Urothelium cell line (cell line): Measurements from ENCODE around the gene CES5A.
"Not testable (repeated sequence)": the region's sequence is repeated elsewhere in the genome, so short reads cannot be mapped to it uniquely, and the experiment has no call there.

Experiments
- DNase-seq: peaks from one replicate; pipeline ENCODE4 v3.0.0; 2011; ENCODE audit warnings: low spot score, mixed read lengths
- FAIRE-seq: peaks from 2 replicates; lab custom pipeline; 2011; peaks lifted over from hg19 to GRCh38; lab: Jason Lieb, UNC

Gene CES5A

GRCh38 chr16:55875273-55875672, at the start of gene CES5A:
CES5A (minus strand) TSS chr16:55875373; CDS start chr16:55875221, 152 bp downstream.
- FAIRE-seq (no peak), DNase-seq (no peak)

GRCh38 chr16:55922662-55923061, 47.5 kb upstream of the CES5A start:
- no peak for FAIRE-seq
- DNase-seq = no peak

- FAIRE-seq = no peak
- no peak for DNase-seq
Observed at GRCh38 chr16:55917373-55918160, 42.4 kb upstream of the CES5A start.

- DNase-seq (no peak), FAIRE-seq (no peak)
Observed at GRCh38 chr16:55915096-55915827, 40.1 kb upstream of the CES5A start.

GRCh38 chr16:55914383-55914782, 39.2 kb upstream of the CES5A start:
- FAIRE-seq (no peak), DNase-seq (no peak)

- no peak for DNase-seq
- no peak for FAIRE-seq
Observed at GRCh38 chr16:55913716-55914115, 38.5 kb upstream of the CES5A start.

GRCh38 chr16:55913121-55913520, 37.9 kb upstream of the CES5A start:
- FAIRE-seq, DNase-seq: not testable (repeated sequence)

- DNase-seq (no peak), FAIRE-seq (no peak)
Observed at GRCh38 chr16:55912022-55912421, 36.8 kb upstream of the CES5A start.

- FAIRE-seq = no peak
- DNase-seq = no peak
Observed at GRCh38 chr16:55911616-55912015, 36.4 kb upstream of the CES5A start.

- FAIRE-seq (no peak), DNase-seq (no peak)
Observed at GRCh38 chr16:55909876-55910275, 34.7 kb upstream of the CES5A start.

GRCh38 chr16:55908641-55909040, 33.5 kb upstream of the CES5A start:
- DNase-seq (no peak), FAIRE-seq (no peak)

GRCh38 chr16:55907661-55908060, 32.5 kb upstream of the CES5A start:
- no peak for DNase-seq

GRCh38 chr16:55906123-55906522, 30.9 kb upstream of the CES5A start:
- no peak for FAIRE-seq
- no peak for DNase-seq

More at GRCh38 chr16:55907661-55908060, 32.5 kb upstream of the CES5A start:
- no peak for FAIRE-seq

- no peak for FAIRE-seq
Observed at GRCh38 chr16:55905651-55906050, 30.5 kb upstream of the CES5A start.

GRCh38 chr16:55901566-55902217, 26.5 kb upstream of the CES5A start:
- FAIRE-seq = no peak
- no peak for DNase-seq

More at GRCh38 chr16:55905651-55906050, 30.5 kb upstream of the CES5A start:
- no peak for DNase-seq

- DNase-seq (no peak), FAIRE-seq (peak; percentile 35)
Observed at GRCh38 chr16:55900616-55901393, 25.6 kb upstream of the CES5A start.

- DNase-seq = no peak
- FAIRE-seq = no peak
Observed at GRCh38 chr16:55899857-55900256, 24.7 kb upstream of the CES5A start.

GRCh38 chr16:55898592-55898991, 23.4 kb upstream of the CES5A start:
- FAIRE-seq (no peak), DNase-seq (no peak)

GRCh38 chr16:55892821-55893220, 17.6 kb upstream of the CES5A start:
- no peak for DNase-seq

GRCh38 chr16:55889518-55889917, 14.3 kb upstream of the CES5A start:
- DNase-seq (no peak), FAIRE-seq (no peak)

More at GRCh38 chr16:55892821-55893220, 17.6 kb upstream of the CES5A start:
- FAIRE-seq = no peak

GRCh38 chr16:55888546-55888945, 13.4 kb upstream of the CES5A start:
- FAIRE-seq (no peak), DNase-seq (no peak)
